ENCODE results near the gene PADI2.

The PADI2 gene

GRCh38 chr1:17140279-17140678 is 21.0 kb upstream of the PADI2 start:
- no peaks in the 10 kb centered on the region for H3K36me3 ChIP-seq (ENCODE audit: insufficient read depth, low read length)
- H2AFZ ChIP-seq (ENCODE audit: low read length), result no peak overlapping the region
- H3K9ac ChIP-seq (ENCODE audit: low read length), result no peak overlapping the region
- no peaks in the 10 kb centered on the region for H3K9me2 ChIP-seq (ENCODE audit: low read depth, low read length)
- H3K27ac ChIP-seq (ENCODE audit: low read depth, low read length, poor library complexity, severe bottlenecking), result no peak overlapping the region
- no peaks in the 10 kb centered on the region for H3K27me3 ChIP-seq (ENCODE audit: insufficient read depth, low read length)
- H3K9me3 ChIP-seq (ENCODE audit: low read length), result no peaks in the 10 kb centered on the region
- H3K79me2 ChIP-seq (ENCODE audit: insufficient read depth, low read length), result no peaks in the 10 kb centered on the region
- no peak overlapping the region for H3K4me2 ChIP-seq (ENCODE audit: low read length)
- no peaks in the 10 kb centered on the region for H3K4me1 ChIP-seq (ENCODE audit: insufficient read depth, low read length, severe bottlenecking)
- H3K4me3 ChIP-seq (ENCODE audit: low read depth, low read length, poor library complexity, severe bottlenecking), result no peak overlapping the region
- TF ChIP-seq EZH2 (IDR thresholded peaks at IDR 0.05; ENCODE audit: borderline replicate concordance, low read length) (no peak), CTCF (IDR thresholded peaks at IDR 0.05; ENCODE audit: low read length) (no peak)
- H4K20me1 ChIP-seq (ENCODE audit: insufficient read depth, low read length), result no peaks in the 10 kb centered on the region
- H3F3A ChIP-seq (ENCODE audit: insufficient read depth, low read length), result no peaks in the 10 kb centered on the region

- Histone ChIP-seq H3K4me1 (ENCODE audit: insufficient read depth, low read length, severe bottlenecking) (no peaks in the 10 kb centered on the region), H3K4me3 (ENCODE audit: low read depth, low read length, poor library complexity, severe bottlenecking) (no peak overlapping the region), H3K9me3 (ENCODE audit: low read length) (no peaks in the 10 kb centered on the region), H3K9ac (ENCODE audit: low read length) (no peak overlapping the region), H3K4me2 (ENCODE audit: low read length) (no peak overlapping the region), H3K27ac (ENCODE audit: low read depth, low read length, poor library complexity, severe bottlenecking) (no peak overlapping the region), H4K20me1 (ENCODE audit: insufficient read depth, low read length) (no peaks in the 10 kb centered on the region), H3K36me3 (ENCODE audit: insufficient read depth, low read length) (no peaks in the 10 kb centered on the region), H3K27me3 (ENCODE audit: insufficient read depth, low read length) (no peaks in the 10 kb centered on the region), H3F3A (ENCODE audit: insufficient read depth, low read length) (no peaks in the 10 kb centered on the region), H2AFZ (ENCODE audit: low read length) (no peak overlapping the region), H3K9me2 (ENCODE audit: low read depth, low read length) (no peaks in the 10 kb centered on the region), H3K79me2 (ENCODE audit: insufficient read depth, low read length) (no peaks in the 10 kb centered on the region)
- TF ChIP-seq EZH2 (IDR thresholded peaks at IDR 0.05; ENCODE audit: borderline replicate concordance, low read length) (no peak), CTCF (IDR thresholded peaks at IDR 0.05; ENCODE audit: low read length) (no peak)
Observed at GRCh38 chr1:17139637-17140036, 20.4 kb upstream of the PADI2 start.

GRCh38 chr1:17137441-17137840 is 18.2 kb upstream of the PADI2 start:
- Histone ChIP-seq H3F3A (ENCODE audit: insufficient read depth, low read length) (no peaks in the 10 kb centered on the region), H3K36me3 (ENCODE audit: insufficient read depth, low read length) (no peaks in the 10 kb centered on the region), H3K79me2 (ENCODE audit: insufficient read depth, low read length) (no peaks in the 10 kb centered on the region), H3K9me3 (ENCODE audit: low read length) (no peaks in the 10 kb centered on the region), H3K4me3 (ENCODE audit: low read depth, low read length, poor library complexity, severe bottlenecking) (no peak overlapping the region), H3K9ac (ENCODE audit: low read length) (no peak overlapping the region), H3K4me1 (ENCODE audit: insufficient read depth, low read length, severe bottlenecking) (no peaks in the 10 kb centered on the region), H2AFZ (ENCODE audit: low read length) (no peak overlapping the region), H4K20me1 (ENCODE audit: insufficient read depth, low read length) (no peaks in the 10 kb centered on the region), H3K27me3 (ENCODE audit: insufficient read depth, low read length) (no peaks in the 10 kb centered on the region), H3K27ac (ENCODE audit: low read depth, low read length, poor library complexity, severe bottlenecking) (no peak overlapping the region), H3K4me2 (ENCODE audit: low read length) (no peak overlapping the region), H3K9me2 (ENCODE audit: low read depth, low read length) (no peaks in the 10 kb centered on the region)
- no peak for TF ChIP-seq EZH2 (IDR thresholded peaks at IDR 0.05; ENCODE audit: borderline replicate concordance, low read length)
- TF ChIP-seq CTCF (IDR thresholded peaks at IDR 0.05; ENCODE audit: low read length), result no peak
